SIG-M5 treated with dmso at 0.1 percent for 504 hours (cell line): Measurements from ENCODE around the gene KCNK3.

ENCODE experiments used
- DNase-seq: peaks from one replicate; lab custom pipeline; 2025; ENCODE audit not compliant: unreplicated experiment; lab: John Stamatoyannopoulos, UW

Gene KCNK3

GRCh38 chr2:26711457-26712161, 19.1 kb downstream of the KCNK3 start:
- DNase-seq = no peak

GRCh38 chr2:26712486-26713465, 20.3 kb downstream of the KCNK3 start:
- DNase-seq = no peak

GRCh38 chr2:26715528-26716270, 23.2 kb downstream of the KCNK3 start:
- no peak for DNase-seq

- no peak for DNase-seq
These were observed 23.8 kb downstream of the KCNK3 start for GRCh38 chr2:26716340-26716739.

GRCh38 chr2:26716769-26717168, 24.2 kb downstream of the KCNK3 start:
- DNase-seq = no peak

GRCh38 chr2:26717362-26717761, 24.8 kb downstream of the KCNK3 start:
- DNase-seq = no peak

GRCh38 chr2:26718949-26719686, 26.6 kb downstream of the KCNK3 start:
- DNase-seq = no peak

GRCh38 chr2:26720322-26721114, 28.0 kb downstream of the KCNK3 start:
- no peak for DNase-seq

- no peak for DNase-seq
These were observed 28.9 kb downstream of the KCNK3 start for GRCh38 chr2:26721115-26722032.

- DNase-seq = no peak
These were observed 29.8 kb downstream of the KCNK3 start for GRCh38 chr2:26722328-26722727.

- no peak for DNase-seq
These were observed 30.4 kb downstream of the KCNK3 start for GRCh38 chr2:26722911-26723310.

- DNase-seq = no peak
These were observed 31.0 kb downstream of the KCNK3 start for GRCh38 chr2:26723475-26723874.

GRCh38 chr2:26723991-26724750, 31.6 kb downstream of the KCNK3 start:
- DNase-seq = no peak

- no peak for DNase-seq
These were observed 32.4 kb downstream of the KCNK3 start for GRCh38 chr2:26724784-26725520.

GRCh38 chr2:26725521-26725820, 32.9 kb downstream of the KCNK3 start:
- DNase-seq = no peak

GRCh38 chr2:26726228-26726627, 33.7 kb downstream of the KCNK3 start:
- no peak for DNase-seq

- no peak for DNase-seq
These were observed 35.4 kb downstream of the KCNK3 start for GRCh38 chr2:26727641-26728561.
